NB4 (cell line): ENCODE data around the gene SYNGR3.

Source experiments
- CTCF ChIP-seq: IDR thresholded peaks from one replicate; pipeline ENCODE4 v1.5.1; 2012; ENCODE audit warnings: low read depth, low read length
- MAX ChIP-seq: IDR thresholded peaks from 2 replicates; pipeline ENCODE4 v1.6.1; 2011; ENCODE audit warnings: low read depth, low read length
- MYC ChIP-seq: IDR thresholded peaks from 2 replicates; pipeline ENCODE4 v1.6.1; 2011; ENCODE audit warnings: low read depth, low read length
- POLR2A ChIP-seq: IDR thresholded peaks from 2 replicates; pipeline ENCODE4 v1.6.1; 2011; ENCODE audit warnings: mild to moderate bottlenecking; ENCODE audit not compliant: insufficient read length; ENCODE audit errors: extremely low read depth

DNA sequence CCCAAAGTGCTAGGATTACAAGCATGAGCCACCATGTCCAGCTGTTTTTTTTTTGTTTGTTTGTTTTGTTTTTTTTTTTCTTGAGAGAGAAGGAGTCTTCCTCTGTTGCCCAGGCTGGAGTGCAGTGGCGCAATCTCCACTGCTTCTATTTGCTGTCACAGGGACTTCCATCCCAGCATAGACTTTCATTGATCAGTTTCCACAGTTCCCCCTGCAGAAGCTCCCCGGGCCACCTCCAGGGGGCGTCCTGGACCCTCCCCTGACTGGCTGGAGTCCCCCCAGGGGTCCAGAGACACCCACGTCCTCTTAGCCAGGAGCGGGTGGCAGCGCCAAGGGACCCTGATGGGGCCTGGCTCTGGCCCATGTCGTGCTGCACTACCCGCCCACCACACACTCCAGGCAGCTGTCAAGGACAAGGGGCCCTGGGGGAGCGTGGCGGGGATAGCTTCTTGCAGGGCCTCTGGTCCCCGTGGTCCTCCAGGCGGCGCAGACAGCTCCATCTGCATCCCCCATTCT lies 26.7 kb downstream of the SYNGR3 start:
- TF ChIP-seq POLR2A (no peak), MYC (no peak), CTCF (peak; percentile 70), MAX (no peak)
